ENCODE measurements around the gene EYS. TPM values are rescaled to one million over a fixed set of nuclear protein-coding genes. Genes with fewer than 3 reads are reported as not detected.

Gene EYS
- total and polyA plus RNA-seq, 8 donors = 0.03 to 0.25 (median 0.13) TPM

- intact Hi-C loops (cut with DNase I) = no loop called here
- no peak overlapping the region for H3K27ac ChIP-seq
- no peaks in the 10 kb centered on the region for H3K27me3 ChIP-seq
- H3K4me3 ChIP-seq = no peak overlapping the region
- ATAC-seq (no peak), DNase-seq (no peak), FAIRE-seq (no peak)
- no peaks in the 10 kb centered on the region for H3K4me1 ChIP-seq
- no peak for TF ChIP-seq CTCF (IDR thresholded peaks at IDR 0.05)
- no peaks in the 10 kb centered on the region for H3K36me3 ChIP-seq
- no peaks in the 10 kb centered on the region for H3K9me3 ChIP-seq
Measured at GRCh38 chr6:64926051-64926450, 781.0 kb downstream of the EYS start.

- WGBS, 2 donors = 93 to 95% methylated on average over 1 of the region's 1 CpG
- Histone ChIP-seq H3K9me3 (no peaks in the 10 kb centered on the region), H3K36me3 (no peaks in the 10 kb centered on the region), H3K4me3 (no peak overlapping the region), H3K27me3 (no peaks in the 10 kb centered on the region), H3K4me1 (no peaks in the 10 kb centered on the region), H3K27ac (no peak overlapping the region)
- no peak for TF ChIP-seq CTCF (IDR thresholded peaks at IDR 0.05)
- no peak for DNase-seq
- no peak for ATAC-seq
- no peak for FAIRE-seq
- intact Hi-C loops (cut with DNase I) = no loop called here
Measured at GRCh38 chr6:64920257-64920656, 786.8 kb downstream of the EYS start.

DNA sequence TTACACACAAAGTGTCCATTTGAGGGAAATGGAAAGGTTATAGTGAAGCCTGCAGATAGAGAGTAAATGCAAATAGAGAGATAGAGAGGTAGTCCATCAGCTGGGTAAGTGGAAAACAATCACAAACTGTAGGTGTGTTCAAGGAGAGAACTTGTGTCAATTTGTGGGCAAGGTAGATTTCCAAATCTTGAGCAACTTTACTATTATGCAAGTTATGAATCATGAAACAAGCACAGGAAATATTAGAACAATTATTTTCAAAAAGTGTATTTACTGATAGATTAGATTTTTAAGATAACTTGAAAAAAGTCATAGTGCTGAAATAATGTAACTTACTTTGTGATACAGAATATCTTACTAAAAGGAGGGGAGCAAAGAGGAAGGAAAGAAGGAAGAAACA lies 792.9 kb downstream of the EYS start:
- FAIRE-seq = no peak
- Histone ChIP-seq H3K4me3 (no peak overlapping the region), H3K27me3 (no peaks in the 10 kb centered on the region), H3K9me3 (no peaks in the 10 kb centered on the region), H3K27ac (no peak overlapping the region), H3K4me1 (no peaks in the 10 kb centered on the region), H3K36me3 (no peaks in the 10 kb centered on the region)
- no peak for TF ChIP-seq CTCF (IDR thresholded peaks at IDR 0.05)
- intact Hi-C loops (cut with DNase I) = loop anchor here in 1 of 3 donors (10.0 kb wide), 1 partner anchor 51 kb away; no protein-coding TSS in a partner anchor
- DNase-seq = no peak
- no peak for ATAC-seq

- no peak for ATAC-seq
- Histone ChIP-seq H3K9me3 (no peaks in the 10 kb centered on the region), H3K4me3 (no peak overlapping the region), H3K27me3 (no peaks in the 10 kb centered on the region), H3K36me3 (no peaks in the 10 kb centered on the region), H3K27ac (no peak overlapping the region), H3K4me1 (no peaks in the 10 kb centered on the region)
- no peak for DNase-seq
- no peak for TF ChIP-seq CTCF (IDR thresholded peaks at IDR 0.05)
- intact Hi-C loops (cut with DNase I) = loop anchor here in 1 of 3 donors (10.0 kb wide), 1 partner anchor 52 kb away; no protein-coding TSS in a partner anchor
- 88 to 96% methylated on average over 1 of the region's 1 CpG for WGBS, 2 donors
- FAIRE-seq = no peak
Measured at GRCh38 chr6:64912966-64913365, 794.1 kb downstream of the EYS start.

DNA sequence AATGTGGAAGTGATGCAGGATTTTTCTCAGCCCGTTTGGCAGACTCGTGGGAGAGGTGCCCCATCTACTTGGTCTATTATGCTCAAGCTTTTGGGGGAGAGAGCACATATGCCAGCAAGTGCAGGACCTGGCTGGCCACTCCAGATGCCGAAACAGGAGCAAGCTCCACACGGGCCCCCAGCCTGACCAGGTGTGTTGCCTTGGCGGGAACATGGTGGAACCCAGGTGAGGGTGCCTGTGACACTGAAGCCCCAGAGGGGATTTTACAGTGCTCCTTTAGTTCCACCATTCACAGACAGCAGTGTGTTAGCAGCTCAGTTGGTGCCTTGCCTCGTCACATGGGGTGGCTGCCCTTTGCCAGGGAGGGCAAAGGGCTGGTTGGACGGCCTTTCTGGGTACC lies 798.9 kb downstream of the EYS start:
- DNase-seq (peak in 1 of 6 donors; percentile 45), FAIRE-seq (no peak), ATAC-seq (no peak)
- 82 to 90% methylated on average over 7 of the region's 7 CpGs for WGBS, 2 donors
- Histone ChIP-seq H3K4me1 (no peaks in the 10 kb centered on the region), H3K4me3 (no peak overlapping the region), H3K27me3 (no peaks in the 10 kb centered on the region), H3K36me3 (no peaks in the 10 kb centered on the region), H3K9me3 (no peaks in the 10 kb centered on the region), H3K27ac (no peak overlapping the region)
- intact Hi-C loops (cut with DNase I) = no loop called here
- no peak for TF ChIP-seq CTCF (IDR thresholded peaks at IDR 0.05)
